Progenitor cell of endocrine pancreas (in vitro differentiated cells): ENCODE data around the gene CAMKK2. TPM values are rescaled to one million over a fixed set of nuclear protein-coding genes. Genes with fewer than 3 reads are reported as not detected.

Experiments
- DNase-seq: peaks from one replicate; pipeline ENCODE4 v3.0.0; 2021; ENCODE audit warnings: low spot score; ENCODE audit not compliant: unreplicated experiment
- H3K27ac Mint-ChIP-seq: 2 replicates; pipeline ENCODE4 v1.8.0; 2021; ENCODE audit warnings: mild to moderate bottlenecking, moderate library complexity, mixed read lengths
- H3K27me3 Mint-ChIP-seq: 2 replicates; pipeline ENCODE4 v1.8.0; 2021; ENCODE audit warnings: mixed read lengths
- H3K36me3 Mint-ChIP-seq: 2 replicates; pipeline ENCODE4 v1.8.0; 2022; ENCODE audit warnings: mixed read lengths; ENCODE audit not compliant: insufficient read depth
- H3K4me1 Mint-ChIP-seq: 2 replicates; pipeline ENCODE4 v1.8.0; 2021; ENCODE audit warnings: low read depth, mixed read lengths
- H3K4me3 Mint-ChIP-seq: 2 replicates; pipeline ENCODE4 v1.8.0; 2021; ENCODE audit warnings: low read depth, mild to moderate bottlenecking, moderate library complexity, mixed read lengths
- H3K9me3 Mint-ChIP-seq: 2 replicates; pipeline ENCODE4 v1.8.0; 2021; ENCODE audit warnings: low read depth, mixed read lengths
- CTCF ChIP-seq: fragments of 200-600 bp; sonication (generic); IDR thresholded peaks from one replicate; pipeline ENCODE4 v1.5.0; 2021; ENCODE audit warnings: antibody characterized with exemption, mild to moderate bottlenecking; ENCODE audit not compliant: unreplicated experiment
- total RNA-seq: library from RNA; stranded (reverse); gene quantifications from 2 replicates; pipeline ENCODE4 v1.2.1, GENCODE V29; 2021

The CAMKK2 gene
- total RNA-seq, 1 donor from 2014 or later, result 44.2 TPM

DNA sequence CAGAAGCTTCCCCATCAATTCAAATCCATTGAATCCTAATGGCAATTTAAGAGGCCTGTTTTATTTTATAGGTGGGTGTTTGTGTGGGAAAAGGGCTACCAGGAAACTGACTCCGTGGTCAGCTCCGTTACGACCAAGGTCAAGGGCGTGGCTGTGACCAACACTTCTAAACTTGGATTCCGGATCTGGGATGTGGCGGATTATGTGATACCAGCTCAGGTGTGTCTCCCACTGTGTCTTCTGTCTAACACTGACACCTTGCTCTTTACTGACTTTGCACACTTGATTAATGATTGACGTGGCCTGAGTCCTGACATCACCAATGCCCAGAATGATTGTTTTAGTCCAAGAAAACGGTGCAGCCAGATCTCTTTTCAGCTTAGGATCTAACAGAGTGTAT is 79.4 kb downstream of the CAMKK2 start:
- Mint-ChIP-seq H3K27ac (no peak overlapping the region), H3K36me3 (peaks cover 22% of the 10 kb centered on the region), H3K4me3 (no peak overlapping the region), H3K27me3 (no peaks in the 10 kb centered on the region), H3K9me3 (no peaks in the 10 kb centered on the region), H3K4me1 (peaks cover 19% of the 10 kb centered on the region)
- no peak for TF ChIP-seq CTCF
- no peak for DNase-seq

- peaks cover 19% of the 10 kb centered on the region for H3K4me1 Mint-ChIP-seq
Observed at GRCh38 chr12:121216102-121216501, 80.4 kb downstream of the CAMKK2 start.

DNA sequence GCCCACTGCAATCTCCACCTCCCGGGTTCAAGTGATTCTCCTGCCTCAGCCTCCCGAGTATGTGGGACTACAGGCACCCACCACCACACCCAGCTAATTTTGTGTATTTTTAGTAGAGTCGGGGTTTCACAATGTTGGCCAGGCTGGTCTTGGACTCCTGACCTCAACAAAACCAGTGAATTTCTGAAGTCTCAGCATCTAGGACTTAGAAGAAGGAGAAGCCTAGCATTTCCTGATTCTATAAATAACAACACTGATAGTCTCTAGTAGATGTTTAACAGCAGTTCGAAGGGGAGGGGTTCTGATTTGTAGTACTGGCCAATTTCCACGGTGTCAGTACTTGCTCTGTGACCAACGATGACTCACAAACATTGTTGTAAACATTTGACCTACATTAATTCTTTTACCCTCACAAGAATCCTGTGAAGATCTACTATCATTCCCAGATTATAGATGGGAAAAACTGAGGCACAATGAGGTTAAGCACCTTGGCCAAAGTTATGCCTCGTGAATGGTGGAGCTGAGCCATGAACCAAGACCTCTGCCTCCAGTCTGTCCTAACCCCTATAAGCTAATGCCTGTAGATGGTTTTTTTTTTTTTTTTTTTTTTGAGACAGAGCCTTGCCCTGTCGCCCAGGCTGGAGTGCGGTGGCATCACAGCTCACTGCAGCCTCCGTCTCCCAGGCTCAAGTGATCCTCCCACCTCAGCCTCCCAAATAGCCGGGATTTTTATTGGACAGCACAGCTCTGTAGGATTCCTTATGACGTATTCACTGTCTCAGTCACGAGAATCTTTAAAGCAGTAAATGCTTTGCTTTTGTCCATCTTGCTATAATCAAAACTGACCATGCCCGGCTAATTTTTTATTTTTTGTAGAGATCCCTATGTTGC is 81.4 kb downstream of the CAMKK2 start:
- H3K27ac Mint-ChIP-seq, result no peak overlapping the region
- H3K27me3 Mint-ChIP-seq, result no peaks in the 10 kb centered on the region
- no peaks in the 10 kb centered on the region for H3K9me3 Mint-ChIP-seq
- H3K4me1 Mint-ChIP-seq, result peaks cover 19% of the 10 kb centered on the region
- H3K4me3 Mint-ChIP-seq, result no peak overlapping the region
- peaks cover 14% of the 10 kb centered on the region for H3K36me3 Mint-ChIP-seq
- DNase-seq, result no peak
- TF ChIP-seq CTCF, result no peak

More at GRCh38 chr12:121216102-121216501, 80.4 kb downstream of the CAMKK2 start:
- Mint-ChIP-seq H3K4me3 (no peak overlapping the region), H3K36me3 (peaks cover 17% of the 10 kb centered on the region), H3K27me3 (no peaks in the 10 kb centered on the region), H3K27ac (no peak overlapping the region), H3K9me3 (no peaks in the 10 kb centered on the region)
- no peak for DNase-seq
- TF ChIP-seq CTCF, result no peak

GRCh38 chr12:121214166-121214777 is 82.2 kb downstream of the CAMKK2 start:
- DNase-seq, result no peak
- Mint-ChIP-seq H3K27me3 (no peaks in the 10 kb centered on the region), H3K4me3 (no peak overlapping the region), H3K36me3 (peaks cover 12% of the 10 kb centered on the region), H3K9me3 (no peaks in the 10 kb centered on the region), H3K4me1 (peaks cover 19% of the 10 kb centered on the region), H3K27ac (peak overlapping the region; percentile 38)
- TF ChIP-seq CTCF, result no peak

DNA sequence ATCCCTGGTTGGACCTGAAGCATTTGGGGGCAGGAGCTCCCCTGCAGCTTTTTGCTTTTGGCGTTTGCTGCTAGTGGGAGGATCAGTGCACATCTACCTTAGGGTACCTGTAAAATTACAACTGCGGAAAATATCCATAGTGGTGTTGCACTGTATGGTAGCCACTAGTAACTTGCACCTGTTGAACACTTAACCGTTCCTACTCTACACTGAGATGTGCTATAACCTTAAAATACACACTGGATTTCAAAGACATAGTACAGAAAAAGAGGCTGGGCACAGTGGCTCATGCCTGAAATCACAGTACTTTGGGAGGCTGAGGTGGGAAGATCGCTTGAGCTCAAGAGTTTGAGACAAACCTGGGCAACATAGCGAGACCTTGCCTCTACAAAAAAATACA is 83.6 kb downstream of the CAMKK2 start:
- Mint-ChIP-seq H3K27ac (no peak overlapping the region), H3K27me3 (peaks cover 3% of the 10 kb centered on the region), H3K9me3 (no peaks in the 10 kb centered on the region), H3K4me3 (no peak overlapping the region), H3K4me1 (peaks cover 17% of the 10 kb centered on the region), H3K36me3 (peaks cover 11% of the 10 kb centered on the region)
- DNase-seq, result no peak
- TF ChIP-seq CTCF, result no peak
